ENCODE results near the gene OTOP2. TPM values are rescaled to one million over a fixed set of nuclear protein-coding genes. Genes with fewer than 3 reads are reported as not detected.

The OTOP2 gene
- total and polyA plus RNA-seq, 2 donors from 2014 or later: not detected

DNA sequence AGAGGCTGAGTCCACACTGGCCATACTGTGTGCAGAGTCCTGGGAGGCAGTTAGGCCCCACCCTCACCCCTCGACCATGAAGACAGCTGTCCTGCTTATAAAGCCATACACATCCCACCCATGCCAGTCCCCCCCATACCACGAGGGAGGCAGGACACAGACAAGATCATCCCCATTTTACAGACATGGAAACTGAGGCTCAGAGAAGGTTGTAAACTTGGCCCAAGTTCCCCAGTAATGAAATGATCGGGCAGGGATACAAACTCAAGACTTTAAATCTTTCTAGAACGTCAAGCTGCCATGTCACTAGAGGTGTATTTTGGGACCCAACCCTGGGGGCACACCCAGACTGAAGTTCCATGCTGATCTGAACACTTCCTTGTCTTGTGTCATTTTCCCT lies 32.0 kb downstream of the OTOP2 start:
- DNase-seq: no peak
- TF ChIP-seq CTCF (IDR thresholded peaks at IDR 0.05; ENCODE audit: borderline replicate concordance, extremely low read depth, insufficient read depth): no peak
- no peak overlapping the region for H3K27ac ChIP-seq (ENCODE audit: low read depth in 2 of 2, low read length in 2 of 2)
- no peaks in the 10 kb centered on the region for H3K27me3 ChIP-seq (ENCODE audit: control insufficient read depth, insufficient read depth, low read length)
- H3K36me3 ChIP-seq (ENCODE audit: control insufficient read depth in 2 of 3, insufficient read depth in 3 of 3, low read length in 3 of 3): no peaks in the 10 kb centered on the region
- H3K4me1 ChIP-seq (ENCODE audit: control insufficient read depth in 2 of 3, insufficient read depth in 2 of 3, low read depth in 1 of 3, low read length in 3 of 3): no peaks in the 10 kb centered on the region
- H3K9ac ChIP-seq (ENCODE audit: low read length in 3 of 3): no peak overlapping the region
- H3K4me3 ChIP-seq (ENCODE audit: low read length in 3 of 3): no peak overlapping the region
- no peak for FAIRE-seq
- intact Hi-C loops (cut with DNase I): no loop called here
- no peaks in the 10 kb centered on the region for H3K9me3 ChIP-seq (ENCODE audit: control insufficient read depth in 2 of 3, insufficient read depth in 1 of 3, low read length in 3 of 3)

DNA sequence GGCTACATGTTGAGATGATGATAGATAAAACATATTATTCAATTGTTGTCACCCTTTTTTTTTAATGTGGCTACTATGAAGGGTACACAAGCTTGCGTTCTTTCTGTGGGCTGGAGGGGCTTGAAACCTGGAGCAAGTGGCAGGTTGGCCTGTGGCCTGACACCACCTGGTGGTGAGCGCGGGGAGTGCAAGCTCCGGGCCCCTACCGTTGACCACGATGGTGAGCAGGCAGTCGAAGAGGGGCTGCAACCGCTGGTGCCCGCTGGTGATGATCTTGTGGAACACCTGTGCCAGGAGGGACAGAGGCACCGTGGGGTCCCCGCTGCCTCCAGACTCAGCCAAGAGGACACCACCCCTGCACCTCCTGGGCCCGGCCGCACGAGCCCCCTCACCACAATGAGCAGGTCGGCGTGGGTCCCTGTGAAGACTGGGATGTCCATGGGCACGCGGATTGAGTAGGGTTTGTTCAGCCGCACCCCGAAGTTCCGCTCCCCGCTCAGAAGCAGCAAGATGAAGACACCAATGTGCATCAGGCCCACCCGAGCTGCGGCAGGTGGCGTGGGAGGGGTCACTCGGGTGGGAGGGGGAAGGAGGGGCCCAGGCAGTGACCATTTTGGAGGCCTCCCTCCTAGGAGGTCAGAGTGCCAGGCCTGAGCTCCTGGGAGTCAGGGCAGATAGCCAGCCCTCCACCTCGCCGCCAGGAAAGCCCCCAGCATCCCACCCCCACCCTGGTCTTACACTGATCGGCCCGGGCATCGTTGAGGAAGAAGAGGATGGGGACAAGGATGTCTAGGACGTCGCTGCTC lies 34.1 kb downstream of the OTOP2 start:
- Histone ChIP-seq H3K9ac (ENCODE audit: low read length in 3 of 3) (no peak overlapping the region), H3K27me3 (ENCODE audit: control insufficient read depth, insufficient read depth, low read length) (no peaks in the 10 kb centered on the region), H3K4me3 (ENCODE audit: low read length in 3 of 3) (no peak overlapping the region), H3K36me3 (ENCODE audit: control insufficient read depth in 2 of 3, insufficient read depth in 3 of 3, low read length in 3 of 3) (no peaks in the 10 kb centered on the region), H3K27ac (ENCODE audit: low read depth in 2 of 2, low read length in 2 of 2) (no peak overlapping the region), H3K4me1 (ENCODE audit: control insufficient read depth in 2 of 3, insufficient read depth in 2 of 3, low read depth in 1 of 3, low read length in 3 of 3) (peaks cover 0 to 2% (median 0%) of the 10 kb centered on the region in 3 donors), H3K9me3 (ENCODE audit: control insufficient read depth in 2 of 3, insufficient read depth in 1 of 3, low read length in 3 of 3) (no peaks in the 10 kb centered on the region)
- DNase-seq (peak; percentile 74 to 87 (median 79)), FAIRE-seq (no peak)
- TF ChIP-seq CTCF (IDR thresholded peaks at IDR 0.05; ENCODE audit: borderline replicate concordance, extremely low read depth, insufficient read depth): peak; percentile 84
- intact Hi-C loops (cut with DNase I): no loop called here

GRCh38 chr17:74959826-74960515 lies 35.9 kb downstream of the OTOP2 start:
- intact Hi-C loops (cut with DNase I): no loop called here

More at GRCh38 chr17:74959826-74960515, 35.9 kb downstream of the OTOP2 start:
- Histone ChIP-seq H3K36me3 (ENCODE audit: control insufficient read depth in 2 of 3, insufficient read depth in 3 of 3, low read length in 3 of 3) (no peaks in the 10 kb centered on the region), H3K4me3 (ENCODE audit: low read length in 3 of 3) (no peak overlapping the region), H3K4me1 (ENCODE audit: control insufficient read depth in 2 of 3, insufficient read depth in 2 of 3, low read depth in 1 of 3, low read length in 3 of 3) (peaks cover 0 to 2% (median 0%) of the 10 kb centered on the region in 3 donors), H3K9ac (ENCODE audit: low read length in 3 of 3) (no peak overlapping the region), H3K27ac (ENCODE audit: low read depth in 2 of 2, low read length in 2 of 2) (no peak overlapping the region), H3K9me3 (ENCODE audit: control insufficient read depth in 2 of 3, insufficient read depth in 1 of 3, low read length in 3 of 3) (no peaks in the 10 kb centered on the region), H3K27me3 (ENCODE audit: control insufficient read depth, insufficient read depth, low read length) (no peaks in the 10 kb centered on the region)
- DNase-seq: peak in 1 of 5 donors; percentile 55
- no peak for TF ChIP-seq CTCF (IDR thresholded peaks at IDR 0.05; ENCODE audit: borderline replicate concordance, extremely low read depth, insufficient read depth)
- no peak for FAIRE-seq

Data from kidney (tissue), 14 donors.